ENCODE results near the gene TBC1D1.

Gene TBC1D1

DNA sequence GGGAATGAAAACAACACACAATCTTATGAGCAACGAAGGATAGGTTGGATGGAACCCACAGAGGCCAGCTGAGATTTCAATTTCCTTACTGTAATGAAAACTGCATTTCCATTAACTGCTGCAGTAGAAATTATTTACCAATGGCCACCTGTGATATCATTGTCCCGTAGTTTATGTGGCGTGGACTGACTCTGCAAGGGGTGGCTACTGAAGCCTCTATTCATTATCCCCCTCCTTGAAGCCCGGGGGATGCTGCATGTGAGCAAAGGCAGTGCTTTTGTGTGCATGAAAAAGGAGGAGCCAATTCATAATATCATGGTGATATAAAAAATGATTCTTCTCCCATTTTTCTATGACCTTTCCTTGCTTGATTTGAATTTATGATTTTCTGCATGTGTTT lies 277.1 kb downstream of the TBC1D1 start:
- no peaks in the 10 kb centered on the region for H3K9me3 ChIP-seq (ENCODE audit: control insufficient read depth, low read length)
- DNase-seq = no peak
- H3K36me3 ChIP-seq (ENCODE audit: control insufficient read depth, insufficient read depth, low read length) = no peaks in the 10 kb centered on the region
- H3K27ac ChIP-seq (ENCODE audit: insufficient read depth, low read length, poor library complexity, severe bottlenecking) = no peak overlapping the region
- no peak overlapping the region for H3K4me3 ChIP-seq (ENCODE audit: insufficient read depth, low read depth, low read length, poor library complexity, severe bottlenecking)
- no peaks in the 10 kb centered on the region for H3K4me1 ChIP-seq (ENCODE audit: control insufficient read depth, insufficient read depth, low read length, poor library complexity, severe bottlenecking)
- H3K27me3 ChIP-seq (replicated peaks; ENCODE audit: control insufficient read depth, insufficient read depth, low read length, poor library complexity, severe bottlenecking) = no peaks in the 10 kb centered on the region

DNA sequence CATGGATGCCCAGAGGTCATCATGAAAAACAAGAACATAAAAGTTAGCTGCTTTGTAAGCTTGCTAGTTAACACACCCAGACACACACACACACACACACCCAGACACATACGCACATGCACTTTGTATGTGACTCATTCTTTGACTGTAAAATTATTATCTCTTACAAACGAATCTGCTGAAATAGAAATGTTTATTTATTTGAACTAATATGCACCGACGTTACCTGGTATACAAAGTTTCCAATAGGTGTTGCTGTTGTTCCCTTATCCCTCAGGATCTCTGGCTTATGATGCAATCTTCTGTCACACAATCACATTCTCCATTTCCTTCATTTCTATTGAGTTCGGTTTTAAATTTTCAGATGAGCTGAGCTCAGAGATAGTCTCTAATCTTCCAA lies 278.6 kb downstream of the TBC1D1 start:
- Histone ChIP-seq H3K36me3 (ENCODE audit: control insufficient read depth, insufficient read depth, low read length) (no peaks in the 10 kb centered on the region), H3K9me3 (ENCODE audit: control insufficient read depth, low read length) (no peaks in the 10 kb centered on the region), H3K4me1 (ENCODE audit: control insufficient read depth, insufficient read depth, low read length, poor library complexity, severe bottlenecking) (no peaks in the 10 kb centered on the region), H3K27ac (ENCODE audit: insufficient read depth, low read length, poor library complexity, severe bottlenecking) (no peak overlapping the region), H3K4me3 (ENCODE audit: insufficient read depth, low read depth, low read length, poor library complexity, severe bottlenecking) (no peak overlapping the region), H3K27me3 (replicated peaks; ENCODE audit: control insufficient read depth, insufficient read depth, low read length, poor library complexity, severe bottlenecking) (no peaks in the 10 kb centered on the region)
- no peak for DNase-seq

DNA sequence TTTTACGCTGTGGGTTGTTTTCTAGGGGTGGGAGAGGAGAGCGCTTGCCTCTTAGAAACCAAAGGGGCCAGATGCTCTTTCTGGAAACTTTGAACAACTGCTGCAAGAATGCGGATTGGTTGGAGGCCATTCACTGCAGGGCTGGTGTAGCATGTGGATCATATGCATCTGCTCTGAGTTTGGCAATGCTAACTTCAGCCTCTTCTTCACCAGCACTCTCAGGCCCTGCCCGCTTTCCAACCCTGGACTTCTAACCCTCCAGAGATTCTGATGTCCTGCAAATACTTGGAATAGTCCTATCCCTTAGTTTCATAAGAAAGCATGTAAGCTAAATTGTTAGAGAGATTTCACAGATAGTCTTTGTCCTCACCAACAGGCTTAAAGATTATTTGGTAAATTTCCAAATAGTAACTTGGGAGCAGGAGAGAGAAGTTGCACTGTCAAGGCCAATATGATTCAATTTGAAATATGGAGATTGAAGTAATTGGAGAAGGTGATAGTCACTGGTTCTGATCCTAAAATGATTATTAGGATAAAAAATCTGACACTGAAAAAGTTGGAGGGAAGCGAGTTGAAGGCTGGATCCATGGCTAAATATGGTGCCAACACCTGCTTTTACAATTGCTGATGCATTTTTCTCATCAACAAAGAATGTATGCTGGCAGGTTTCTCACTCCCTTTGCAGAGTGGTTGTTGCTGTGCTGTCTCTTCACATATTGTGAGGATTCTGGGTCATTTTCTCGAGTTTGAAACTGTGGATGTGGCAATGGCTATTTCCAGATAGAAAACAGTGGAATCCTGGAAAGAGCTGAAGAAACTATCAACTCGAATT lies 279.7 kb downstream of the TBC1D1 start:
- Histone ChIP-seq H3K36me3 (ENCODE audit: control insufficient read depth, insufficient read depth, low read length) (no peaks in the 10 kb centered on the region), H3K4me3 (ENCODE audit: insufficient read depth, low read depth, low read length, poor library complexity, severe bottlenecking) (no peak overlapping the region), H3K9me3 (ENCODE audit: control insufficient read depth, low read length) (no peaks in the 10 kb centered on the region), H3K27me3 (replicated peaks; ENCODE audit: control insufficient read depth, insufficient read depth, low read length, poor library complexity, severe bottlenecking) (no peaks in the 10 kb centered on the region), H3K4me1 (ENCODE audit: control insufficient read depth, insufficient read depth, low read length, poor library complexity, severe bottlenecking) (peaks cover 3% of the 10 kb centered on the region), H3K27ac (ENCODE audit: insufficient read depth, low read length, poor library complexity, severe bottlenecking) (no peak overlapping the region)
- no peak for DNase-seq

DNA sequence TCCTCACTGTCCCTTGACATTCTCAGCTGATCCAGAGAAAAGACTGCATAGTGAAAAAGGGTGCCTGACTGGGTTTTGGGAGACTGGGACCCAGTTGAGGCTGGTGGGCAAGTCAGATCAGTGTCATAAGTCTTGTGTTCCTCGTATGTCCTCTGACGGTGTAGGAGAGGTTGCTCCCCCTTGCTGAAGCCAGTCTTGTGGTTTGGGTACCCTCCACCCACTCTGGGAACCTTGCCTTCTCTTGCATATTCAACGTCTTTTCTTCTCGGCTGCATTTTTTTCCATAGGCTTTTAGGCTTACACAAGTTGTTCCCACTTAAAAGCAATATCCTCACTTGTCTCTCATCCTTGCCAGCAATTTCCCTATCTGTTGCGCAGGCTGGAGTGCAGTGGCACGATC lies 281.2 kb downstream of the TBC1D1 start:
- H3K4me3 ChIP-seq (ENCODE audit: insufficient read depth, low read depth, low read length, poor library complexity, severe bottlenecking) = no peak overlapping the region
- no peak overlapping the region for H3K27ac ChIP-seq (ENCODE audit: insufficient read depth, low read length, poor library complexity, severe bottlenecking)
- H3K27me3 ChIP-seq (replicated peaks; ENCODE audit: control insufficient read depth, insufficient read depth, low read length, poor library complexity, severe bottlenecking) = no peaks in the 10 kb centered on the region
- H3K36me3 ChIP-seq (ENCODE audit: control insufficient read depth, insufficient read depth, low read length) = no peaks in the 10 kb centered on the region
- peaks cover 10% of the 10 kb centered on the region for H3K4me1 ChIP-seq (ENCODE audit: control insufficient read depth, insufficient read depth, low read length, poor library complexity, severe bottlenecking)
- H3K9me3 ChIP-seq (ENCODE audit: control insufficient read depth, low read length) = no peaks in the 10 kb centered on the region
- no peak for DNase-seq

DNA sequence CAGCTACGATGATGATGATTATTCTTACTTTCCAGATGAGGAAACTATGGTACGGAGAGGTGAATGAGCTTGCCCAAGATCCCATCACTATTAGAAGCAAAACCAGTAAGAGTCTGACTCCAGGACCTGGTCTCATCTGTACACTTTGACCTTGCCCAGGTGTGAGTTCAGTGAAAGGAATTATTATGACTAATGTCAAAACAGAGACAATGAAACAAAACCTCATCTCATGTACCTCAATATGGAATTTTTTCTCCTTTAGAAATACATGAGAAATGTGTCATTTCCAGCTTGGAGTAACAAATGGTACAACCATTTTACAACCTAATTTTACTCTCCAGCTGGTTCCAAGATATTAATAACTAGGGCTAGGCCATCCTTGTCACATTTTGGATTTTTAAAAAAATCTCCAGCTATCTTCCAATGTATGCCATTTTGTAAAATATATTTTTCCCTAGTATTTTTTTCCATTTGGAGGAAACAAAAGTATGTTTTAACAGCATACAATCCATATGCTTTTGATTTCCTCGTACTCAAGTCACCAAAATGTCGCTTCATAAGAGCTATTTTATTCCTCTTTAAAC lies 283.1 kb downstream of the TBC1D1 start:
- Histone ChIP-seq H3K9me3 (ENCODE audit: control insufficient read depth, low read length) (no peaks in the 10 kb centered on the region), H3K27ac (ENCODE audit: insufficient read depth, low read length, poor library complexity, severe bottlenecking) (no peak overlapping the region), H3K4me1 (ENCODE audit: control insufficient read depth, insufficient read depth, low read length, poor library complexity, severe bottlenecking) (peaks cover 21% of the 10 kb centered on the region), H3K4me3 (ENCODE audit: insufficient read depth, low read depth, low read length, poor library complexity, severe bottlenecking) (no peak overlapping the region), H3K36me3 (ENCODE audit: control insufficient read depth, insufficient read depth, low read length) (no peaks in the 10 kb centered on the region), H3K27me3 (replicated peaks; ENCODE audit: control insufficient read depth, insufficient read depth, low read length, poor library complexity, severe bottlenecking) (no peaks in the 10 kb centered on the region)
- DNase-seq = no peak

DNA sequence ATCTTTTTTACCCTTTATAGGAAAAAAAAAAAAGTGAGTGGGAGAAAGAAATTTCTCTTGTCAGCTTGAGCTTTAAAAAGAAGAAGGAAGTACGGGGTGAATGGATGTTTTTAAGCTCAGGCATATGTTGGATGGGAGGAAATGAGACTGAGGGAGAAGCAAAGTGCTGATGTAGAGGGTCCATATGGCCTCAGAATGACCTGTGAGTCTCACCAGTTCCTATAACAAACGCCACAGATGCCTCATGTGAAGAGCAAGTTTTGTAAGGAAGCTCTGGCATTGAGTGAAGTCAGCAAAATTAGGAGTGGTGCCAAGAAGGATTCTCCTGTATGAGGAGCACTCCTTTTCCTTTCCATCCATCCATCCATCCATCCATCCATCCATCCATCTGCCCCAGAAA lies 283.9 kb downstream of the TBC1D1 start:
- DNase-seq = no peak
- Histone ChIP-seq H3K4me1 (ENCODE audit: control insufficient read depth, insufficient read depth, low read length, poor library complexity, severe bottlenecking) (peaks cover 21% of the 10 kb centered on the region), H3K36me3 (ENCODE audit: control insufficient read depth, insufficient read depth, low read length) (no peaks in the 10 kb centered on the region), H3K9me3 (ENCODE audit: control insufficient read depth, low read length) (no peaks in the 10 kb centered on the region), H3K4me3 (ENCODE audit: insufficient read depth, low read depth, low read length, poor library complexity, severe bottlenecking) (no peak overlapping the region), H3K27me3 (replicated peaks; ENCODE audit: control insufficient read depth, insufficient read depth, low read length, poor library complexity, severe bottlenecking) (no peaks in the 10 kb centered on the region), H3K27ac (ENCODE audit: insufficient read depth, low read length, poor library complexity, severe bottlenecking) (no peak overlapping the region)

DNA sequence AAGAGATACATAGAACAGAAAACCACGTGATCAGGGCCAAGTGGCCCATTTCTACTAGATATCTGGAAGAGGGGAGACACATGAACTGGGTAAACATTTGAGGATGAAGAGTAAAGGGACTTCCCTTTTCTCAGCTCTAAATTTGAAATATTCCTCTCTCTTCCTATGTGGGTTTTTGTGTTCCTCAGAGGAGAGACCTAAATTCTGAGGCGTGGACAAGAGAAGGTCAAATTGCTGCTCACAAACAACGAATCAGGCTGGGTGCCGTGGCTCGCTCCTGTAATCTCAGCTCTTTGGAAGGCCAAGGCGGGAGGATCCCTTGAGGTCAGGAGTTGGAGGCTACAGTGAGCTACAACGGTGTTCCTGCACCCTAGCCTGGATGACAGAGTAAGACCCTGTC lies 285.3 kb downstream of the TBC1D1 start:
- Histone ChIP-seq H3K4me1 (ENCODE audit: control insufficient read depth, insufficient read depth, low read length, poor library complexity, severe bottlenecking) (peaks cover 21% of the 10 kb centered on the region), H3K27me3 (replicated peaks; ENCODE audit: control insufficient read depth, insufficient read depth, low read length, poor library complexity, severe bottlenecking) (no peaks in the 10 kb centered on the region), H3K27ac (ENCODE audit: insufficient read depth, low read length, poor library complexity, severe bottlenecking) (no peak overlapping the region), H3K36me3 (ENCODE audit: control insufficient read depth, insufficient read depth, low read length) (no peaks in the 10 kb centered on the region), H3K9me3 (ENCODE audit: control insufficient read depth, low read length) (no peaks in the 10 kb centered on the region), H3K4me3 (ENCODE audit: insufficient read depth, low read depth, low read length, poor library complexity, severe bottlenecking) (no peak overlapping the region)
- no peak for DNase-seq

DNA sequence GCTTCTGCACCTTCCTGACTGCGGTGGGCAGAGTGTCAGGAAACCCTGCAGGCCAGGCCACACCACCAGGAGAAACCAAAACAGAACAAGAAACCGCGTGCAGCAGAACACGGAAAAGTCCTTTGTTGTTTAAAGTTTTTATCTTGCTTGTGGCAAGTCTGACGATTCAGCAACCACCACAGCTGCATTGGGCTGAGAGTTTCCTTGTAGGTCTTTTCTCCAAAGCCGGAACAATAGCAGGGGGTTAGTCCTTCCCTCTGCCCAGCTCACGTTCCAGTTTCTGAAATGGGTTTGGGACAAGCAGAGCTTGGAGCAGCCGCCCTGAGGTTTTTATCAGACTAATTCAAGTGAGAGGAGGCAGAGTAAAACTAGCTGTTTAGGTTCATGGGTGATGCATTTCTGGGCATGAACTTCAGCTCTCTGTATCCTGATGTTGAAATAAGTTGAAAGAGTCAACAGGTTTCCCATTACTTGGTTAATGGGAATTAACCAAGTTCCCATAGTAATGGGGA lies 286.2 kb downstream of the TBC1D1 start:
- H3K27ac ChIP-seq (ENCODE audit: insufficient read depth, low read length, poor library complexity, severe bottlenecking) = peak overlapping the region; percentile 64
- peaks cover 21% of the 10 kb centered on the region for H3K4me1 ChIP-seq (ENCODE audit: control insufficient read depth, insufficient read depth, low read length, poor library complexity, severe bottlenecking)
- H3K36me3 ChIP-seq (ENCODE audit: control insufficient read depth, insufficient read depth, low read length) = no peaks in the 10 kb centered on the region
- H3K9me3 ChIP-seq (ENCODE audit: control insufficient read depth, low read length) = no peaks in the 10 kb centered on the region
- peak; percentile 13 to 31 (median 25) for DNase-seq
- no peaks in the 10 kb centered on the region for H3K27me3 ChIP-seq (replicated peaks; ENCODE audit: control insufficient read depth, insufficient read depth, low read length, poor library complexity, severe bottlenecking)
- H3K4me3 ChIP-seq (ENCODE audit: insufficient read depth, low read depth, low read length, poor library complexity, severe bottlenecking) = peak overlapping the region; percentile 42

DNA sequence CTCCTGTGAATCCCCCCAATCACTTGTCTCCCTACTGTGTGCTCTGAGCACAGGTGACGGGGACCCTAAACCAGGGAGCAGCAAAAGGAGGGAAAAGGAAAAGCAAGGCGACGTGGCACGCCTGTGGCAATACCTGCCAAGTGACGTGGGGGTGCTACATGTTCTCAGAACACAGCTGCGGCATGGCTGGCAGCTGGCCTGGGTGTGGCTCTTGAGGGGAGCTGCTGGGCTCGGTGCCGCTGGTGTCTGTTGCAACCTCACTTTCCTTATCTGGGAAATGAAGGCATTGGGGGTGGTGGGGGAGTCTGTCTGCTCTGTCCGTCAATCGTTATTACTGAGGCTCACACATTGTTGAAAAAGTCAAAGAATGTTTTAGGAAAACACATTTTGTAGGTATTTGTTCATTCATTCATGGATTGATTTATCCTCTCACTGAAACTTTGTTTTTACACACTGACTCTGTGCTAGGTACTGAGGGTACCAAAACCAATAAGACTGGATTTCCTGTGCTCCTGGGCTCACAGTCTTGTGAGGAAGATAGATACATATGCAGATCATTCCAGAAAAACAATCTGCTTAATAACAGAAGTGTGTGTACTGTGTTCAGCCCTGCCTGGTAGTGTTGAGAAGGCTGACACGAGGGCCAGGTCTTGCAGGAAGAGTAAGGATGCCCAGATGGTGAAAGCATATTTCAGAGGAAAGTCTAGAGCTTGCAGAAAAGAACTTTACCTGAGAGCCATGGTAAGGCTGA lies 286.9 kb downstream of the TBC1D1 start:
- peak in 1 of 3 donors; percentile 8 for DNase-seq
- Histone ChIP-seq H3K4me3 (ENCODE audit: insufficient read depth, low read depth, low read length, poor library complexity, severe bottlenecking) (peak overlapping the region; percentile 42), H3K4me1 (ENCODE audit: control insufficient read depth, insufficient read depth, low read length, poor library complexity, severe bottlenecking) (peaks cover 21% of the 10 kb centered on the region), H3K9me3 (ENCODE audit: control insufficient read depth, low read length) (no peaks in the 10 kb centered on the region), H3K36me3 (ENCODE audit: control insufficient read depth, insufficient read depth, low read length) (no peaks in the 10 kb centered on the region), H3K27ac (ENCODE audit: insufficient read depth, low read length, poor library complexity, severe bottlenecking) (peak overlapping the region; percentile 64), H3K27me3 (replicated peaks; ENCODE audit: control insufficient read depth, insufficient read depth, low read length, poor library complexity, severe bottlenecking) (no peaks in the 10 kb centered on the region)
